SHP77 treated with DMSO at 0.1 percent for 48 hours (cell line): ENCODE measurements around the gene OR5C1.
"Not testable (repeated sequence)": the region's sequence is repeated elsewhere in the genome, so short reads cannot be mapped to it uniquely, and the experiment has no call there.

Experiments used
- DNase-seq: peaks from one replicate; lab custom pipeline; 2025; lab: John Stamatoyannopoulos, UW

OR5C1 gene

GRCh38 chr9:122810306-122810946 is 21.7 kb downstream of the OR5C1 start:
- peak; percentile 67 for DNase-seq

- DNase-seq = no peak
These were observed 24.0 kb downstream of the OR5C1 start for GRCh38 chr9:122812736-122813135.

GRCh38 chr9:122814545-122814944 is 25.8 kb downstream of the OR5C1 start:
- no peak for DNase-seq

GRCh38 chr9:122815544-122815943 is 26.8 kb downstream of the OR5C1 start:
- no peak for DNase-seq

GRCh38 chr9:122816163-122816867 is 27.6 kb downstream of the OR5C1 start:
- DNase-seq = peak; percentile 41

- DNase-seq = no peak
These were observed 30.6 kb downstream of the OR5C1 start for GRCh38 chr9:122819326-122819725.

- peak; percentile 4 for DNase-seq
These were observed 31.2 kb downstream of the OR5C1 start for GRCh38 chr9:122819791-122820489.

- no peak for DNase-seq
These were observed 31.7 kb downstream of the OR5C1 start for GRCh38 chr9:122820490-122820845.

- DNase-seq = no peak
These were observed 32.7 kb downstream of the OR5C1 start for GRCh38 chr9:122821278-122821943.

- DNase-seq = no peak
These were observed 33.3 kb downstream of the OR5C1 start for GRCh38 chr9:122822056-122822455.

GRCh38 chr9:122822938-122823337 is 34.2 kb downstream of the OR5C1 start:
- no peak for DNase-seq

GRCh38 chr9:122827761-122828093 is 39.0 kb downstream of the OR5C1 start:
- DNase-seq = no peak

GRCh38 chr9:122828965-122829284 is 40.2 kb downstream of the OR5C1 start:
- DNase-seq = not testable (repeated sequence)

- DNase-seq = no peak
These were observed 43.5 kb downstream of the OR5C1 start for GRCh38 chr9:122832194-122832593.

GRCh38 chr9:122835313-122835731 is 46.6 kb downstream of the OR5C1 start:
- DNase-seq = no peak

GRCh38 chr9:122837266-122837850 is 48.6 kb downstream of the OR5C1 start:
- DNase-seq = no peak

GRCh38 chr9:122838441-122838840 is 49.7 kb downstream of the OR5C1 start:
- DNase-seq = not testable (repeated sequence)
